ENCODE results near the gene PFN2. TPM values are rescaled to one million over a fixed set of nuclear protein-coding genes. Genes with fewer than 3 reads are reported as not detected.

Gene PFN2
- total RNA-seq, result 100 to 1,000 TPM in 3 of 4 donors, 10 to 100 TPM in 1; 64.1 to 208 (median 146) TPM

GRCh38 chr3:149970716-149971402 lies at the start of gene PFN2:
Gene PFN2 (minus strand): TSS chr3:149970895. CDS start chr3:149970856, 39 bp downstream.
- TF ChIP-seq POLR2A (IDR thresholded peaks at IDR 0.05) (peak; percentile 86 to 89), CTCF (IDR thresholded peaks at IDR 0.05 in 4 of 5, conservative IDR thresholded peaks at IDR 0.05 in 1 of 5) (peak in 2 of 5 experiments; percentile 4 to 26)
- in situ Hi-C loops (cut with MboI; ENCODE audit: low sequenced_read_pairs in 4 of 4), result loop anchor here in 2 of 4 donors (5.0 to 10.0 kb wide), 2 partner anchors 211 to 214 kb away; no protein-coding TSS in a partner anchor

GRCh38 chr3:150015901-150016300 lies 45.2 kb upstream of the PFN2 start:
- in situ Hi-C loops (cut with MboI; ENCODE audit: low sequenced_read_pairs in 4 of 4) (no loop called here), intact Hi-C loops (cut with DNase I; ENCODE audit: low total_unique reads) (no loop called here)
- ATAC-seq, result no peak

More at GRCh38 chr3:149970716-149971402, at the start of gene PFN2:
- intact Hi-C loops (cut with DNase I; ENCODE audit: low total_unique reads), result loop anchor here (1.0 to 10.0 kb wide), 6 partner anchors 90 to 956 kb away; partner anchors contain the start of genes EIF2A, RNF13, SERP1 and TSC22D2
- peak; percentile 63 to 77 for DNase-seq
- Histone ChIP-seq H3K36me3 (peaks cover 0 to 11% of the 10 kb centered on the region in 2 donors), H3K4me3 (peak within 1 kb of the TSS; percentile 68 to 85 (median 81)), H3K27ac (peak within 1 kb of the TSS; percentile 89 to 97 (median 97)), H3K9me3 (no peaks in the 10 kb centered on the region), H3K27me3 (no peaks in the 10 kb centered on the region), H3K4me1 (peaks cover 15 to 16% of the 10 kb centered on the region in 2 donors)
- ATAC-seq, result peak; percentile 56 to 65

GRCh38 chr3:150014782-150015181 lies 44.1 kb upstream of the PFN2 start:
- ATAC-seq, result no peak
- H3K27ac ChIP-seq, result no peak overlapping the region
- no peak overlapping the region for H3K4me3 ChIP-seq
- DNase-seq, result no peak
- H3K36me3 ChIP-seq, result no peaks in the 10 kb centered on the region
- intact Hi-C loops (cut with DNase I; ENCODE audit: low total_unique reads), result no loop called here
- in situ Hi-C loops (cut with MboI; ENCODE audit: low sequenced_read_pairs in 4 of 4), result no loop called here
- H3K4me1 ChIP-seq, result no peaks in the 10 kb centered on the region
- TF ChIP-seq CTCF (IDR thresholded peaks at IDR 0.05 in 4 of 5, conservative IDR thresholded peaks at IDR 0.05 in 1 of 5), result no peak
- no peak for TF ChIP-seq POLR2A (IDR thresholded peaks at IDR 0.05)
- no peaks in the 10 kb centered on the region for H3K27me3 ChIP-seq
- H3K9me3 ChIP-seq, result no peaks in the 10 kb centered on the region

More at GRCh38 chr3:150015901-150016300, 45.2 kb upstream of the PFN2 start:
- Histone ChIP-seq H3K27me3 (no peaks in the 10 kb centered on the region), H3K4me3 (no peak overlapping the region), H3K9me3 (no peaks in the 10 kb centered on the region), H3K36me3 (no peaks in the 10 kb centered on the region), H3K27ac (no peak overlapping the region), H3K4me1 (no peaks in the 10 kb centered on the region)
- TF ChIP-seq POLR2A (IDR thresholded peaks at IDR 0.05), result no peak
- TF ChIP-seq CTCF (IDR thresholded peaks at IDR 0.05 in 4 of 5, conservative IDR thresholded peaks at IDR 0.05 in 1 of 5), result no peak
- no peak for DNase-seq

- Histone ChIP-seq H3K27me3 (no peaks in the 10 kb centered on the region), H3K9me3 (no peaks in the 10 kb centered on the region), H3K4me1 (no peaks in the 10 kb centered on the region), H3K4me3 (no peak overlapping the region), H3K27ac (no peak overlapping the region), H3K36me3 (no peaks in the 10 kb centered on the region)
- no peak for DNase-seq
- TF ChIP-seq CTCF (IDR thresholded peaks at IDR 0.05 in 4 of 5, conservative IDR thresholded peaks at IDR 0.05 in 1 of 5) (no peak), POLR2A (IDR thresholded peaks at IDR 0.05) (no peak)
- in situ Hi-C loops (cut with MboI; ENCODE audit: low sequenced_read_pairs in 4 of 4), result no loop called here
- intact Hi-C loops (cut with DNase I; ENCODE audit: low total_unique reads), result no loop called here
- no peak for ATAC-seq
Observed at GRCh38 chr3:150013801-150014200, 43.1 kb upstream of the PFN2 start.

Measured in gastrocnemius medialis (tissue), 4 donors.